Measurements from ENCODE around the gene FAM185A.
"Not testable (repeated sequence)": the region's sequence is repeated elsewhere in the genome, so short reads cannot be mapped to it uniquely, and the experiment has no call there.

FAM185A gene

GRCh38 chr7:102748605-102749444, at the start of gene FAM185A:
Gene FAM185A, plus strand, starts transcription at chr7:102748999. Its CDS starts 209 bp downstream, at chr7:102749208.
- peak; percentile 99 for DNase-seq

GRCh38 chr7:102713011-102713690, 35.6 kb upstream of the FAM185A start:
- not testable (repeated sequence) for DNase-seq

GRCh38 chr7:102713691-102714080, 35.1 kb upstream of the FAM185A start:
- DNase-seq = not testable (repeated sequence)

GRCh38 chr7:102714774-102715522, 33.9 kb upstream of the FAM185A start:
- not testable (repeated sequence) for DNase-seq

- not testable (repeated sequence) for DNase-seq
Observed at GRCh38 chr7:102715718-102716117, 33.1 kb upstream of the FAM185A start.

- peak; percentile 12 for DNase-seq
Observed at GRCh38 chr7:102718491-102718890, 30.3 kb upstream of the FAM185A start.

- DNase-seq = not testable (repeated sequence)
Observed at GRCh38 chr7:102726170-102726569, 22.6 kb upstream of the FAM185A start.

GRCh38 chr7:102729670-102730069, 19.1 kb upstream of the FAM185A start:
- DNase-seq = not testable (repeated sequence)

GRCh38 chr7:102730431-102730830, 18.4 kb upstream of the FAM185A start:
- DNase-seq = not testable (repeated sequence)

GRCh38 chr7:102742002-102742771, 6.6 kb upstream of the FAM185A start:
- peak; percentile 27 for DNase-seq

- not testable (repeated sequence) for DNase-seq
Observed at GRCh38 chr7:102743861-102744260, 4.9 kb upstream of the FAM185A start.

GRCh38 chr7:102745494-102746288, 3.1 kb upstream of the FAM185A start:
- not testable (repeated sequence) for DNase-seq

- not testable (repeated sequence) for DNase-seq
Observed at GRCh38 chr7:102749445-102749786, 617 bp downstream of the FAM185A start.

GRCh38 chr7:102758227-102758626, 9.4 kb downstream of the FAM185A start:
- not testable (repeated sequence) for DNase-seq

GRCh38 chr7:102759934-102760333, 11.1 kb downstream of the FAM185A start:
- not testable (repeated sequence) for DNase-seq

GRCh38 chr7:102761234-102761633, 12.4 kb downstream of the FAM185A start:
- not testable (repeated sequence) for DNase-seq

GRCh38 chr7:102763295-102763905, 14.6 kb downstream of the FAM185A start:
- DNase-seq = not testable (repeated sequence)

- not testable (repeated sequence) for DNase-seq
Observed at GRCh38 chr7:102769657-102770192, 20.9 kb downstream of the FAM185A start.

GRCh38 chr7:102770467-102770866, 21.7 kb downstream of the FAM185A start:
- not testable (repeated sequence) for DNase-seq

GRCh38 chr7:102776217-102776616, 27.4 kb downstream of the FAM185A start:
- not testable (repeated sequence) for DNase-seq

GRCh38 chr7:102778663-102779062, 29.9 kb downstream of the FAM185A start:
- not testable (repeated sequence) for DNase-seq
